RPMI8226 (cell line): ENCODE results near the gene CCDC54.
"Not testable (repeated sequence)": the region's sequence is repeated elsewhere in the genome, so short reads cannot be mapped to it uniquely, and the experiment has no call there.

Source experiments
- DNase-seq: peaks from one replicate; pipeline ENCODE4 v3.0.0-alpha.2; 2015

The CCDC54 gene

DNA sequence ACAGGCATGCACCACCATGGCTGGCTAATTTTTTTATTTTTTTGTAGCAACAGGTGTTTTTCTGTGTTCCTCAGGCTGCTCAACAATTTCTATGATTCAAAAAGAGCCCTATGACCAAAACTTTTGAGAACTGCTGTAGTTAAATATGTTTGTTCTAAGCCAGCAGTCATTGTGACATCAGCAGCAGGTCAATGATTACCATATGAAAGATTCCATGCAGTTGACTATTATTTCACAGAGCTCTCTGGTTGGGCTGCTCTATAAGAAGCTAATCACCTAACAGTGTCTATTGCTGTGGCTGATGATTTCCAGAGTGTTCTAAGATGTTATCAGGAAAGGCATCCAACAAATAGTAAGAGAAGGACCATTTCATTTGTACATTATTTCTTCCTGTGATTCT is at the start of gene CCDC54:
CCDC54 (plus strand) TSS at position 289 of the 400 bp plus-strand sequence. CDS start 149 bp downstream, outside the sequence.
- no peak for DNase-seq

DNA sequence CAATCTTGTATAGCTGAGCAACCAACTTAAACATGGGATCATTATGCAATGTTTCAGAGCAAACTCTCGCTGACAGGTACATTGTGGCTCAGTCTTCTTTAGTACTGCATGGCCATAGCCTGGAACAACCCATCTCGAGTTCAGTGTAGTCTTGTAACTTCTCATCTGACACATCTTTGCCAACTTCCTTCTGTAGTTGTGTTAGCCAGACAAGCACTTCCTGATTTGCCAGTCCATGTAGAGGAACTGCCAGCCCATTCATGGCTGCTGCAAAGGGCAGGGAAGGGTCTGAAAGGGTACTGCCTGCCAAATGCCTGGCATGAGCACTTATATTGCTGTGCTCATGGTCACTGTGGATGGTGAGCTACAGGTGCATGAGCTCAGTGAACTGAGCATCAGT is 49.2 kb upstream of the CCDC54 start:
- no peak for DNase-seq

- DNase-seq = no peak
Observed at GRCh38 chr3:107329088-107329487, 48.2 kb upstream of the CCDC54 start.

- not testable (repeated sequence) for DNase-seq
Observed at GRCh38 chr3:107339690-107340089, 37.5 kb upstream of the CCDC54 start.

- no peak for DNase-seq
Observed at GRCh38 chr3:107344722-107345121, 32.5 kb upstream of the CCDC54 start.

DNA sequence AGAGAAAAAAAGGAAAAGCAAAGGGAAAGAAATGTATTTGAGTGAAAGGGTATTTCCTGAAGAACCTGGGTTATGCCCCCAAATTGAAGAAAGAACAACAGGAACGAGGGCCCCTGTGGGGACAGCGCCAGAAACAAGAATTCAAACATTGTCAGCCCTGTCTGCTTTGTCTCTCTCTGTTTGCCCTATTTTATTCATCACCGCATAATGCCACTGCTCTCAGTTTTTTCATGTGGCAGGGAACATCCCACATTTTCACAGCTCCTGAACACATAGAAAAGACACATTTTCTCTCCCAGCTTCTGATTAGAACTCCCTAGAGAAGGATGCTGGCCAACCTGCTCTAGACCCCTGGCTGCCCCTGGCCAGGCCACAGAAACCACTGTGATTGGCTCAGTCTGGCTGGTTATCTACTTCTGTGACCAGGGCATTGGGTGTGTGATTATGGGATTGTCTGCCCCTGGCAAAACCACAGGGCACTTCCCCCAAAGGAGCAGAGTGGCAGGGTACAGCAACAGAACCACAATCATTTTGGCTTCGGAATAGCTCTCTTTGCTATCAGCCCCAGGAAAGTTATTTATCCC is 31.3 kb upstream of the CCDC54 start:
- no peak for DNase-seq

DNA sequence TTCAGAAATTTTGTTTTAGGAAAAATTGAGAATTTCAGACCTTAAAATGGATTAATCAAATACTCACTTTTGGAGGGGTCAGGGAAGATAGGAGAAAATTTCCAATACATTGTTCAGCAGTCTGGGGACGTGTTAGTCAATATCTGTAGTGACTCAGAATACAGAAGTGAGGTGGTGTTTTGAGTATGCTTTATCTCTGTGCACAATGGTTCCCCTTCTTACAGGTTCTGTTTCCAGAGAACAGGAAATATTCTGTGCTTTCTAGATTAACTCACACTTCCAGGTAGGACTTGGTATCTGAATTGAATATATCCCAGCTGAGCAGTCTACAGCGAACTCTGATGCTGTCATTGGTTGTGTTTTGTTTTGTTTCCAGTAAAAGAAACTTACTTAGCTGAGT is 30.7 kb upstream of the CCDC54 start:
- no peak for DNase-seq

GRCh38 chr3:107347751-107348150 is 29.5 kb upstream of the CCDC54 start:
- no peak for DNase-seq

DNA sequence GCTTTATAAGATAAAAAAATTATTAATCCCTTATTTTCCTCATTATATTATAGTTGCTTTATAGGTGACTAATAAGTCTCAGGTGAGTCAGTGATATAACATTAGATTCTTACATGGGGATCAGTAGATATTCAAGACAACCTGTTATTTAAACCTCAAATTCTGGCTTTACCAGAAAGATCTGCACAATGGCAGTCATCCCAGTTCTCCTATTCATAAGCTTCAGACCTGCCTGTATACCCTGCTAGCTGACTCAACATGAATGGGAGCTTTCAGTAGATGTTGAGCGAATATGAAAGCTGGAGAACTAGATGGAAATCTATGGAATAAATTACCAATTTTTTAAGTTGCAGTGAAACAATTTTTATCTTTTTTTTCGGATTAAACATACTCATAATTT is 20.5 kb upstream of the CCDC54 start:
- no peak for DNase-seq

DNA sequence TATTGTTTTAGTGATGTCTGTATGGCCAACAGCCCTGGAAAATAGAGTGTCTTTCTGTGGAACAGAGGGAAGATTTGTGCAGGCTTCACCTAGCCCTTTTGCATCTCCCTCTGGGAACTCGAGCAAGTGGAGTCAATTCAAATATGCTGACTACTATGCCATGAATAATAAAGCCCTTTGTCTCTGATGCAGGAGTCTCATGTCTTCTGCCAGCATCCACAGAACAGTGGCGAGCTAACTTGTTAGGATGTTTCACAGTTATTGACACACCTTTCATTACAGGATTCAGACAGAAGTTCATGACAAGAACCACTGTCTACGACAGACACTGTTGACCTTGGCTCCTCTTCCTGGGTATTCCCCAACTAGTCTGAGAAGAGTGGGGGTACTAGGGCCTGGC is 15.6 kb upstream of the CCDC54 start:
- no peak for DNase-seq

GRCh38 chr3:107365051-107365450 is 12.2 kb upstream of the CCDC54 start:
- no peak for DNase-seq

DNA sequence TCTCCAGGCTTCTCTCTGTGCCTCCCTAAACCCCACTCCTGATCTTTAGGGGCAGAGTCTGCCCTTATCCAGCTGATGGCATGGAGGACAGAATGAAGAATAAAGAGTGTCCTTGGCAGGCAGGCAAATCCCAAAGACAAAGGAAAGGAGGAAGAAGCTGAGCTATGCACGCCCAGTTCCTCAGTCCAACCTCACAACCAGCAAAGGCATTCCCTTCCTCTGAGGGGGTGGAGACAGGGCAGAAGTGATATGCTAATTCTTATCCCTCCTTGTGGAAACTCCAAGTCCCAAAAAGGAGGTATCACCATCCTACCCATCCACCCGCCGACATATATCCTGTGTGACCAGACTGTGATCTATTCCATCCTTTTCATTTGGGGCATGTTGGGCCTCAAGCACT is 10.5 kb upstream of the CCDC54 start:
- no peak for DNase-seq

DNA sequence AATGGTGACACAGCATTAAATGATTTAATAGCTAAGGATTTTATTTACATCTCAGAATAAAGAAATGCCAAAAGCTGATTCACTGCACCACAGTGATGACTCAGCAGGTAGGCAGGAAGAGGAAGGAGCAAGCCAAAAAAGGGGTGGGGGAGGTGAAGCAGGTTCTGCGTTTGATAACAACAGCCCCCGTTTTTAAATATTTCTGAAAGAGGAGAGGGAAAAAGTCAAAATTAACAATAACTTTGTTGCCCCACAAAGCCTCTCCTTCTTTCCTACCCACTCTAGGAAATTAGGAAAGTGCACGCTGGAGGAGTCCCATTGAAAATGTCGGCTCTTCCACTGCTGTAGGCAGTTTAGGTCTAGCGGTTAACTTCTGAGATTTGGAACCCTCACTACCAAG is 9.9 kb upstream of the CCDC54 start:
- DNase-seq = peak; percentile 21

DNA sequence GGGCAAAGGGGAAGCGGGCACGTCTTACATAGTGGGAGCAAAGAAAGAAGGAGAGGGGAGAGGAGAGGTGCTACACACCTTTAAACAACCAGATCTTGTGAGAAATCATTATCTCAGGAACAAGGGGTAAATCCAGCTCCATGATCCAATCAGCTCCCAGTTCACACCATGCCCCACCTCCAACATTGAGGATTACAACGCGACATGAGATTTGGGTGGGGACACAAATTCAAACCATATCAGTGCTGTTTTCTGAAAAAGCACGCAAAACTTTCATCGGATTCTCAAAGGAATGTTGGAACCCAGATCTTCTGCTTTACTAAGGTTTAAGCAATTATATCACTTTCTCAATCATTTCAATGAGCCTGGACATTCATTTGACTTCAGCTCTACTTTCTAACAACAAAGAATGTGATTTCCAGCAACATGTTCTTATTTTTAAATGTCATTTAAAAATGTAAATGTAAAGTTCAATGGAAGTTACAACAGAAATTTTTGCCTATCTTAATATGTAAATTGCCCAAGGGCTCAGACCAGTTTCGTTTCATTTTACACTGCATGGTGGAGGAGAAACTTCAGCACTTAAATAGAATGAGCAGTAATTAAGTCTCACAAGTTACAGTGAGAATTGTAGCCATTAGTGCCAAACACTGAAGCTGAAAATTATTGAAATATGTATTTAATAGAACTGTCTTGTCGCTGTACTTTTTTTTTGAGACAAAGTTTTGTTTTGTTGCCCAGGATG is 8.4 kb upstream of the CCDC54 start:
- no peak for DNase-seq

DNA sequence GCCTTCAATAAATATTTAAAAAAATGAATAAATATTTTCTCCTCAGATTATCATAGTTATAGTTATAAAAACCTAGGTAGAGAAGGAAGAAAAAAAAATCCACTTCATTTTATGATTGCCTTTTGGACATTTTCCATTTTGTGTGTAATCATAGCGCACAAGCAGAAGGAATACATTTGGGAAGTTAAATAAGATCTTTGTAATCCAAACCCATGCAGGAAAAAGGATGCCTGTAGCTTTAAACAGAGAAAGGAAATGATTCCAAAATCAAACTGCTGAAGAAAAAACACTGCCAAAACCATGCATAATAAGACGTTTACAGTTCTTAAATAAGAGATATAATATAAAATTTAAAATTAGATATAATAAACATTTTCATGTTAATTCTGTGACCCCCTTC is 7.4 kb upstream of the CCDC54 start:
- no peak for DNase-seq

GRCh38 chr3:107370907-107371306 is 6.3 kb upstream of the CCDC54 start:
- no peak for DNase-seq

DNA sequence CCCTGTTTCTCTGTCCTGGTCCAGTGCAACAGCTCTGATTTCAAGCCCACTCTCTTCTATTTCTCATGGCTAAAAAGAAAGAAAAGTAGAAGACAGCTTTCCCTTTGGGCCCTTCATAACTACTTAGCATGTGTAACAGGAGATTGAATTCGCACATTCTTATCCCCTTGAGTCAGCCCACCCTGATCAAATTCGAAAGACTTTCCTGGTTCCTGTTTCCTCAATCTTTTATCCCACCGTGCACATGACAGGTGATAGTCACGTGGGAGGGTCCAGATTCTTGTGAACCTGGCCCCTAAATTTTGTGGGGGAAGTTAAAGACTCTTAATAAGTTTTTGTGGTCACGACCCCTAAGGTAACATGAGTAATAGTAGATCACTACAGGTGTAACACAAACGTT is 4.7 kb upstream of the CCDC54 start:
- no peak for DNase-seq

GRCh38 chr3:107373896-107374295 is 3.3 kb upstream of the CCDC54 start:
- no peak for DNase-seq

DNA sequence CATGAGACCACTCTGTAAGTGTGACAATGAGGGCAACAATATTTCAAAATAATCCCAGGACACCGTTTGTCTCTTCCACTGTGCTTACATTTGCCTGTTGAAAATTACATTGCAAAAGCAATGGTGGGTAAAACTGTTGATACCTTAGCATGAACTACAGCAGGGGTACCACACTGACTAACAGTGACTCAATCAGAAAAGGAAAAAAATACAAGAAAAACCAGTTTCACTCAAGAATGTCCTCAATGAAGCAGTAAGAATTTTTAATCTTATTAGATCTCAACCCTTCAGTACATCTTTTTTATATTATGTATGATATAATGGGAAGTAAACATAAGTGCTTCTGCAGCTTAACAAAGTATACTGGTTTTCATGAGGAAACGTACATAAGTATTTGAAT is 1.6 kb upstream of the CCDC54 start:
- DNase-seq = no peak

DNA sequence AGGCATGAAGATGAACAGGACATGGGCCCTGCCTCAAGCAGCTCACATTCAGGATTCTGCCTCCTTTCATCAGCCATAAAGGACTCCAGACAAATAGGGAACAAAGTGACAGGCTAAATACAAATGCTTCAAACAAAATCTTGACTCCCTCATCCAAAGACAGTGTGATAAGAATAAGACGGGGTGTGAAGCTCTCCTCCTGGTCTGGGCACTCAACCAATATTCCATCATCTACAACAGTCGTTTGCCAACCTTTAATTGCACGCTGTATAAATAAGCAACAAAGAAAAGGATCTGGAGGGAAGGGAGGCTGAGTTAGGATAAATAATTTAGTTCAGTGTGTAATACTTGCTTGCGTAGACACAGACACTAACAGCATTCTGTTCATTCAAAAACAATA is 5.4 kb downstream of the CCDC54 start:
- DNase-seq = no peak

- no peak for DNase-seq
Observed at GRCh38 chr3:107384428-107384827, 7.2 kb downstream of the CCDC54 start.

DNA sequence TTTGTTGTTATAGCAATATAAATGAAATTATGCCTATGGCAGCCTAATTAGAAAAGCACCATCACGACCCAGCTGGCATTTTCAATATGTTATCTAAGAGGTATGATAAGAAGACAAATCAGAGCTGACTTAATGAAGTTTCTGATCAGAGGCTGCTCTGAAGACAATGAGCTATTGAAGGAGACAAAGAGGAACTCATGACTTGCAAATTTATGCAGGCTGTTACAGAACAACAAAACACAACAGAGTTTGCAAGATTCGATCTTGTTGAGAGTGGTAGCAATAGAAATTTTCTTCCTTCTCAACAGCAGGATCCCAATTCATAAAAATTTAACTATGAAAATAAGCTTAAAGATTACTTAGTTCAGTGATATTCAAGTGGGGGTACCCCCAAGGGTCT is 7.7 kb downstream of the CCDC54 start:
- no peak for DNase-seq

DNA sequence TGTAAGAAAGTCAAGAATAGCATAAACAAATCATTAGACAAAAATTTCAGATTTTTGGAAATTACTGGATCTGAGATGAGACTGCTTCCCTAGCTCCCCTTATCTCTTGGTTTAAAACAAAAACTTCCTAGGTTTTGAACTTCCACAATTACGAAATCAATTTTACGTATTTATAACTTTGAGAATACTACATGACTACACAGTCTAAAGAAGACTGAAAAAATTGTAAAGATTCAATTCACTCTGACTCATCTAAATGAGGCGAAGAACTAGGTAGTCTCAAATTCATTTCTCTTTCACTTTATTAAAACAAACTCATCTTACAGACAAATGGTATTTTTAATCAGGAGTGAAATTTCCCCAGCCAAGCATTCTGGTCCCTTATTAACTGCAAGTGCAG is 10.3 kb downstream of the CCDC54 start:
- no peak for DNase-seq

DNA sequence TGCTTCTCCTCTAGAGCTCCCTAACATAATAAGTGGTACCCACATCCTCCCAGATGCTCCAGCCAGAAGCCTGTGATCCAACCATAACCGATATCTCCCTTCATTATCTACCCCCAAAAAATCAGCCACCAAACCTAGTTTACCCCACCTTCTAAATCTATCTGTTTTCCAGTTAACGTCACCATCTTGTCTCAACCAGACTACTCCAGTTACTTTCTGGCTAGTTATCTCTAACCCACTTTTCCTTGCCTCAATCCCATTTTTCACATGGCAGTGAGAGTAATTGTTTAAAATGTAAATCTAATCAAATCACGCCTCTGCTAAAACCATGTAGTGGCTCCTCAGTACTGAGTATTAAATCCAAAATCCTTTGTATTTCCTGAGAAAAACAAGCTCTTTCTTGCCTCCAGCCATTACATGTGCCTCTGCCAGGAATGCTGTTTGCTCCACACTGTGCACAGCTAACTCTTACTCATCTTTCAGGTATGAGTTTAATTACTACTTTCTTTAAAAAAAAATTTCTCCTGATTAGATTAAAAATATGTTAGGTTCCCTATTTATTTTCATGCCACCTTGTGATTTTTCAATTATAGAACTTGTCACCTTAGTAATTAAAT is 15.4 kb downstream of the CCDC54 start:
- no peak for DNase-seq

DNA sequence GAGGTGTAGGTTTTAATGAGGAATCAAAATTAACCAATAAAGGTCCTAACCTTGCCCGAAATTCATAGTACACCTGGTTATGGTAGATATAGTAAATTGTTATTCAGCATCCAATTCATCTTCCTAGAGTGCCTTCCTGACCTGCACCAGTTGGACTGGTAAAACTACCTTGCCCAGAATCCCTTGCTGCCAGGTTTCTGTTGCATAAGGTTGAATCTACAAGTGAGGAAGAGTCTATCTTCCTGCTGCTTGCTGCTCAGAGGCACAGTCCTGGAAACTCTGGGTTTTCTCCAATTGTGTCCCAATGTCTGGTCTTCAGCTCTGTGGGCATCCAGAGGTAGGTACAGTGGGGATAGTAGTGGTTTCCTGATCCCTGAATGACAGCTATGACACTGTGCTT is 17.3 kb downstream of the CCDC54 start:
- no peak for DNase-seq
